Lower leg skin (tissue), 3 donors: ENCODE results near the gene QRICH1.

Experiments used
- CTCF ChIP-seq, 3 donors: fragments of 450-650 bp; IDR thresholded peaks; one replicate each; pipeline ENCODE4 v1.5.1; 2016; ENCODE audit warnings: antibody characterized with exemption in 3 of 3, mild to moderate bottlenecking in 3 of 3, moderate library complexity in 2 of 3
- POLR2A ChIP-seq, 2 donors: fragments of 450-650 bp; IDR thresholded peaks; one replicate each; pipeline ENCODE4 v1.6.1; 2016 to 2017; ENCODE audit warnings: antibody characterized with exemption in 2 of 2, mild to moderate bottlenecking in 1 of 2, moderate library complexity in 1 of 2

- TF ChIP-seq CTCF (IDR thresholded peaks at IDR 0.05) (no peak), POLR2A (IDR thresholded peaks at IDR 0.05) (no peak)
These were observed 10.8 kb upstream of the QRICH1 start, which contains the start of gene QARS1 for GRCh38 chr3:49104427-49105291.
